Prostate gland (tissue), 2 donors: Measurements from ENCODE around the gene TRMT112. TPM values are rescaled to one million over a fixed set of nuclear protein-coding genes. Genes with fewer than 3 reads are reported as not detected.

ENCODE experiments used
- DNase-seq: peaks from one replicate; pipeline ENCODE4 v3.0.0-alpha.2; 2019; ENCODE audit warnings: low spot score
- H3K27ac ChIP-seq, 2 donors: fragments of 200-600 bp; sonication (generic); 2 replicates each; pipeline ENCODE4 v1.5.1; 2017 to 2019
- H3K27me3 ChIP-seq: fragments of 200-600 bp; sonication (generic); replicated peaks from 2 replicates; pipeline ENCODE4 v1.5.1; 2019; ENCODE audit not compliant: insufficient read depth
- H3K36me3 ChIP-seq, 2 donors: fragments of 200-600 bp; sonication (generic); 1 replicate in 1 of 2; 2 replicates in 1 of 2; pipeline versions ENCODE4 v1.5.1 to v1.8.1; 2017 to 2019
- H3K4me1 ChIP-seq: fragments of 200-600 bp; sonication (generic); replicated peaks from 2 replicates; pipeline ENCODE4 v1.5.1; 2019
- H3K4me3 ChIP-seq, 2 donors: fragments of 200-600 bp; sonication (generic); 2 replicates each; pipeline ENCODE4 v1.5.1; 2017 to 2019
- H3K9me3 ChIP-seq: fragments of 200-600 bp; sonication (generic); 2 replicates; pipeline ENCODE4 v1.5.1; 2017
- POLR2A ChIP-seq: fragments of 450-650 bp; IDR thresholded peaks from one replicate; pipeline ENCODE4 v1.6.1; 2016; ENCODE audit warnings: antibody characterized with exemption, mild to moderate bottlenecking
- POLR2AphosphoS5 ChIP-seq: sonication (generic); formaldehyde crosslinking; IDR thresholded peaks from one replicate; pipeline ENCODE4 v1.6.1; 2017; ENCODE audit warnings: antibody characterized with exemption
- WGBS: methylation state at CpG from one replicate; pipeline ENCODE4 v1.1.5; 2018; 5-methylcytosine and 5-hydroxymethylcytosine counted together
- intact Hi-C: fragments of 100-400 bp; cut with DNase I; formaldehyde crosslinking; loops from one replicate; pipeline ENCODE4 v1.14.2; 2022
- total RNA-seq, 2 donors: library from RNA; depleted of rRNA; stranded (reverse); fragments of >200 nt; gene quantifications; one replicate each; pipeline ENCODE4 v1.1.0, GENCODE V29; 2016
- TF ChIP-seq, protein P1 (sequence below), 4 experiments: fragments of 200-600 bp in 2 of 4; fragments of 450-650 bp in 2 of 4; sonication (generic) in 2 of 4; IDR thresholded peaks; 1 replicate in 3 of 4; 2 replicates in 1 of 4; pipeline ENCODE4 v1.5.1; 2016 to 2019; ENCODE audit warnings: antibody characterized with exemption in 4 of 4, mild to moderate bottlenecking in 2 of 4, moderate library complexity in 2 of 4

Gene TRMT112
- total RNA-seq, 2 donors from 2014 or later, result 328 to 400 TPM

DNA sequence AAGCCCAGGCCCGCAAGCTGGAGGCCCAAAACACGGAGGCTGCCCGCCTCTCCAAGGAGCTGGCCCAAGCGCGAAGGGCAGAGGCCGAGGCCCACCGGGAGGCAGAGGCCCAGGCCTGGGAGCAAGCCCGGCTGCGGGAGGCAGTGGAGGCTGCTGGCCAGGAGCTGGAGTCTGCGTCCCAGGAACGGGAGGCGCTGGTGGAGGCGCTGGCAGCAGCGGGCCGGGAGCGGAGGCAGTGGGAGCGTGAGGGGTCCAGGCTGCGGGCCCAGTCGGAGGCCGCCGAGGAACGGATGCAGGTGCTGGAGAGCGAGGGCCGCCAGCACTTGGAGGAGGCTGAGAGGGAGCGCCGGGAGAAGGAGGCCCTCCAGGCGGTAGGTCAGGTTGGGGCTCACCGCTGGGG, 27.4 kb upstream of the TRMT112 start:
- TF ChIP-seq, protein P1, sequence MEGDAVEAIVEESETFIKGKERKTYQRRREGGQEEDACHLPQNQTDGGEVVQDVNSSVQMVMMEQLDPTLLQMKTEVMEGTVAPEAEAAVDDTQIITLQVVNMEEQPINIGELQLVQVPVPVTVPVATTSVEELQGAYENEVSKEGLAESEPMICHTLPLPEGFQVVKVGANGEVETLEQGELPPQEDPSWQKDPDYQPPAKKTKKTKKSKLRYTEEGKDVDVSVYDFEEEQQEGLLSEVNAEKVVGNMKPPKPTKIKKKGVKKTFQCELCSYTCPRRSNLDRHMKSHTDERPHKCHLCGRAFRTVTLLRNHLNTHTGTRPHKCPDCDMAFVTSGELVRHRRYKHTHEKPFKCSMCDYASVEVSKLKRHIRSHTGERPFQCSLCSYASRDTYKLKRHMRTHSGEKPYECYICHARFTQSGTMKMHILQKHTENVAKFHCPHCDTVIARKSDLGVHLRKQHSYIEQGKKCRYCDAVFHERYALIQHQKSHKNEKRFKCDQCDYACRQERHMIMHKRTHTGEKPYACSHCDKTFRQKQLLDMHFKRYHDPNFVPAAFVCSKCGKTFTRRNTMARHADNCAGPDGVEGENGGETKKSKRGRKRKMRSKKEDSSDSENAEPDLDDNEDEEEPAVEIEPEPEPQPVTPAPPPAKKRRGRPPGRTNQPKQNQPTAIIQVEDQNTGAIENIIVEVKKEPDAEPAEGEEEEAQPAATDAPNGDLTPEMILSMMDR (IDR thresholded peaks at IDR 0.05), result no peak
- no peak for TF ChIP-seq POLR2A
- no peak for TF ChIP-seq POLR2AphosphoS5
- intact Hi-C loops, result no loop called here
- Histone ChIP-seq H3K27me3 (no peaks in the 10 kb centered on the region), H3K4me1 (peaks cover 4% of the 10 kb centered on the region), H3K27ac (no peak overlapping the region), H3K36me3 (no peaks in the 10 kb centered on the region), H3K4me3 (no peak overlapping the region), H3K9me3 (no peaks in the 10 kb centered on the region)
- 93% methylated on average over 27 of the region's 28 CpGs for WGBS
- DNase-seq, result no peak

DNA sequence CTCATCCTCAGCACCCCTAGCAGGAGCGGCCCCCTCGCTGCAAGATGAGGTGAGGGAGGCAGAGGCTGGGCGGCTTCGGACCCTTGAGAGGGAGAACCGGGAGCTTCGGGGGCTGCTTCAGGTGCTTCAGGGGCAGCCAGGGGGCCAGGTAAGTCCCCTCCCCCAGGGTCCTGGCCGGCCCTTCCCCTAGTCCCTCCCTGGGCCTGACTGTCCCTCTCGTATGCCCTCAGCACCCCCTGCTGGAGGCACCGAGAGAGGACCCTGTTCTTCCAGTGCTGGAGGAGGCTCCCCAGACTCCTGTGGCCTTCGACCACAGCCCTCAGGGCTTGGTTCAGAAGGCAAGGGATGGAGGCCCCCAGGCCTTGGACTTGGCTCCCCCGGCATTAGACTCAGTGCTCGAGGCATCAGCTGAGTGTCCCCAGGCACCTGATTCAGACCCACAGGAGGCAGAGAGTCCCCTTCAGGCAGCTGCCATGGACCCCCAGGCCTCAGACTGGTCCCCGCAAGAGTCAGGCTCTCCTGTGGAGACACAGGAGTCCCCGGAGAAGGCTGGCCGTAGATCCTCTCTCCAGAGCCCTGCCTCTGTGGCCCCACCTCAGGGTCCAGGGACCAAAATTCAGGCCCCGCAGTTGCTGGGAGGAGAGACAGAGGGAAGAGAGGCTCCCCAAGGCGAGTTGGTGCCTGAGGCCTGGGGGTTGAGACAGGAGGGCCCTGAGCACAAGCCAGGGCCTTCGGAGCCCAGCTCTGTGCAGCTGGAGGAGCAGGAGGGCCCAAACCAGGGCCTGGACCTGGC, 26.6 kb upstream of the TRMT112 start:
- Histone ChIP-seq H3K9me3 (no peaks in the 10 kb centered on the region), H3K36me3 (no peaks in the 10 kb centered on the region), H3K27ac (no peak overlapping the region), H3K4me1 (peaks cover 4% of the 10 kb centered on the region), H3K27me3 (no peaks in the 10 kb centered on the region), H3K4me3 (no peak overlapping the region)
- TF ChIP-seq, protein P1 (IDR thresholded peaks at IDR 0.05), result peak in 2 of 4 experiments; percentile 19 to 21
- no peak for TF ChIP-seq POLR2AphosphoS5
- 87% methylated on average over 18 of the region's 18 CpGs for WGBS
- intact Hi-C loops, result no loop called here
- no peak for DNase-seq

DNA sequence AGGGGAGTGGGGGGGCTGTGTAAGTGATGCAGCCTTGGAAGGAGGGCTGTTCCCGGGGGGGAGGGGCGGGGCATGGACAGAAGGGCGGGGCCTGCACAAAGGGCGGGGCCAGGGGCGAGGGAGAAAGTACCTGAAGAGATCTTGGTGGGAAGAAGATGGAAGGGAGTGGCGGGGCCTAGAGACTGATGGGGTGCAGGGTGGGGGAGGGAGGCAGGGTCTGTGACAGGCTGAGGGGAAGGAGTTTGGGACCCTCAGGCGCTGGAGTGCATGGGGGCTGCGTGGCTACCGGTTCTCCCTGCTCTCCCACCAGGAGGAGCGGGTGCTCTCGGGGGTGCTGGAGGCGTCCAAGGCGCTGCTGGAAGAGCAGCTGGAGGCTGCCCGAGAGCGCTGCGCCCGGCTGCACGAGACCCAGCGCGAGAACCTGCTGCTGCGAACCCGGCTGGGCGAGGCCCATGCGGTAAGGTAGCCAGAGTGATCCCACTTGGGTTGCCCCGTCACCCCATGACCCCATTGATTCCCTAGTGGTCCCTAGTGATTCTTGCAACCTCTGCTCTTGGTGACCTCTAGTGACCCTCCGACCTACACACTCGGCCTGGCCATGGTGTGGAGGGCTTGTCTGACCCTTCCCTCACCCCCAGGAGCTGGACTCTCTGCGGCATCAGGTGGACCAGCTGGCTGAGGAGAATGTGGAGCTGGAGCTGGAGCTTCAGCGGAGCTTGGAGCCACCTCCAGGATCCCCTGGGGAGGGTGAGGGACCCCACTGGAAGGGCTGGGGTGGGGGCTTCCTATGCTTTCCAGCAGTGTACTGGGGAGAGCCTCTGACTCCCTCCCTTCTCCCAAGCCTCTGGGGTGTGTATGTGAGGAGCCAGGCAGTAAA, 25.7 kb upstream of the TRMT112 start:
- no peak for DNase-seq
- peak overlapping the region; percentile 71 to 81 for H3K27ac ChIP-seq
- peak overlapping the region; percentile 1 to 24 for H3K4me3 ChIP-seq

DNA sequence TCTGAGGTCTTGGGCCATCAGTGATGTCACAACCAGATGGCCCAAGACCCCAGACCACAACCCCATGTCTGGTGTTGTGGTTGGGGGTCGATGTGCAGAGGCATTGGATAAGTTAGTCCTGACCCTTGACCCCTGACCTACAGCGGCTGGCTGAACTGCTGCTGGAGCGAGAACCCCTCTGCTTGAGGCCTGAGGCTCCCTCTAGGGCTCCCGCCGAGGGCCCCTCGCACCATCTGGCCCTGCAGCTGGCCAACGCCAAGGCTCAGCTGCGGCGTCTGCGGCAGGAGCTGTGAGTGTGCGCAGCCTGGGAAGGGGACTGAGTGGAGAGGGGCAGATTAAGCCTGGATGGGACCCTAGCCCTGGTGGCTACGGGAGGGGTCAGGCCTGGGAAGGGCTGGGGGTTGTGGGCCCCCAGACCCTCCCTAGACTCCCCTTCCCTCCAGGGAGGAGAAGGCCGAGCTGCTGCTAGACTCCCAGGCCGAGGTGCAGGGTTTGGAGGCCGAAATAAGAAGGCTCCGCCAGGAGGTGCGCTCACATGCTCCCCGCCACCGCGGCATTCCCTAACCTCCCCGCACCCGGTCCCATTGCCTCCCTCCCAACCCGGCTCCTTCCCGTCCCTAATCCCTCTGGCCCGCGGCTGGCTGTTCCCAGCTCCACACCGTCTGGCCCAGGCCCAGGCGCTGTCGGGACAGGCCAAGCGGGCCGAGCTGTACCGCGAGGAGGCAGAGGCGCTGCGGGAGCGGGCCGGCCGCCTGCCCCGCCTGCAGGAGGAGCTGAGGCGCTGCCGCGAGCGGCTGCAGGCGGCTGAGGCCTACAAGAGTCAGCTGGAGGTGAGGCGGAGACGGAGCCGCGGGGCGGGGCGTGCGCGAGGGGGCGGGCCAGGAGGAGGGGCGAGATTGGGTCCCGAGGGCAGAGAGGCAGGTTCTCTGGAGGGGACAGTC, 24.8 kb upstream of the TRMT112 start:
- TF ChIP-seq POLR2AphosphoS5, result peak; percentile 70
- TF ChIP-seq POLR2A, result peak; percentile 85
- TF ChIP-seq, protein P1 (IDR thresholded peaks at IDR 0.05), result peak; percentile 24 to 90 (median 66)
- intact Hi-C loops, result no loop called here
- Histone ChIP-seq H3K27me3 (no peaks in the 10 kb centered on the region), H3K9me3 (no peaks in the 10 kb centered on the region), H3K4me3 (peak overlapping the region; percentile 1 to 24), H3K36me3 (no peaks in the 10 kb centered on the region), H3K27ac (peak overlapping the region; percentile 71 to 81), H3K4me1 (peaks cover 4% of the 10 kb centered on the region)
- 20% methylated on average over 55 of the region's 55 CpGs for WGBS
- DNase-seq, result peak; percentile 90

More for the DNA sequence above, 25.7 kb upstream of the TRMT112 start:
- TF ChIP-seq POLR2AphosphoS5, result no peak
- TF ChIP-seq POLR2A, result no peak
- TF ChIP-seq, protein P1 (IDR thresholded peaks at IDR 0.05), result no peak
- H3K9me3 ChIP-seq, result no peaks in the 10 kb centered on the region
- intact Hi-C loops, result no loop called here
- 67% methylated on average over 29 of the region's 29 CpGs for whole genome bisulfite sequencing
- peaks cover 4% of the 10 kb centered on the region for H3K4me1 ChIP-seq
- H3K36me3 ChIP-seq, result no peaks in the 10 kb centered on the region
- H3K27me3 ChIP-seq, result no peaks in the 10 kb centered on the region
